Endodermal cell (in vitro differentiated cells): ENCODE data around the gene NAA11. TPM values are rescaled to one million over a fixed set of nuclear protein-coding genes. Genes with fewer than 3 reads are reported as not detected.

Source experiments
- DNase-seq: peaks from one replicate; pipeline ENCODE4 v3.0.0-alpha.2; 2017
- H3K27ac ChIP-seq: 2 replicates; pipeline ENCODE4 v1.5.1; 2013; ENCODE audit warnings: mild to moderate bottlenecking, low read depth, low read length, moderate library complexity
- H3K27me3 ChIP-seq: 2 replicates; pipeline ENCODE4 v1.6.1; 2013; ENCODE audit warnings: mild to moderate bottlenecking, low read length, moderate library complexity; ENCODE audit not compliant: insufficient read depth, control insufficient read depth, poor library complexity, severe bottlenecking
- H3K36me3 ChIP-seq: 2 replicates; pipeline ENCODE4 v1.7.0; 2013; ENCODE audit warnings: mild to moderate bottlenecking, low read length, moderate library complexity; ENCODE audit not compliant: control insufficient read depth, insufficient read depth
- H3K4me1 ChIP-seq: one replicate; pipeline ENCODE4 v1.7.0; 2013; ENCODE audit warnings: low read length; ENCODE audit not compliant: control insufficient read depth, insufficient read depth
- H3K4me3 ChIP-seq: 2 replicates; pipeline ENCODE4 v1.5.1; 2013; ENCODE audit warnings: mild to moderate bottlenecking, low read length, moderate library complexity
- H3K9ac ChIP-seq: 2 replicates; pipeline ENCODE4 v1.6.1; 2013; ENCODE audit warnings: mild to moderate bottlenecking, low read length, moderate library complexity; ENCODE audit not compliant: poor library complexity, severe bottlenecking; ENCODE audit errors: extremely low read depth
- H3K9me3 ChIP-seq: 2 replicates; pipeline ENCODE4 v1.6.1; 2013; ENCODE audit warnings: mild to moderate bottlenecking, low read length, moderate library complexity; ENCODE audit not compliant: control insufficient read depth
- H3K27ac Mint-ChIP-seq: 2 replicates; pipeline ENCODE4 v1.8.0; 2020; ENCODE audit warnings: mixed read lengths
- H3K27me3 Mint-ChIP-seq: 2 replicates; pipeline ENCODE4 v1.8.0; 2021; ENCODE audit warnings: mild to moderate bottlenecking, mixed read lengths; ENCODE audit not compliant: insufficient read depth
- H3K36me3 Mint-ChIP-seq: 2 replicates; pipeline ENCODE4 v1.8.0; 2020; ENCODE audit warnings: low read depth, mixed read lengths
- H3K4me1 Mint-ChIP-seq: 2 replicates; pipeline ENCODE4 v1.8.0; 2020; ENCODE audit warnings: mixed read lengths
- H3K4me3 Mint-ChIP-seq: 2 replicates; pipeline ENCODE4 v1.8.0; 2020; ENCODE audit warnings: mild to moderate bottlenecking, moderate library complexity, mixed read lengths
- H3K9me3 Mint-ChIP-seq: 2 replicates; pipeline ENCODE4 v1.8.0; 2020; ENCODE audit warnings: mild to moderate bottlenecking, mixed read lengths
- CTCF ChIP-seq: fragments of 200-600 bp; sonication (generic); conservative IDR thresholded peaks from 2 replicates; pipeline ENCODE4 v1.5.0; 2021; ENCODE audit warnings: antibody characterized with exemption, mild to moderate bottlenecking
- WGBS, 2 experiments: methylation state at CpG; one replicate each; pipeline versions ENCODE4 v1.1.5 to v1.1.7; 2013; ENCODE audit warnings: missing lambda C conversion rate in 2 of 2, mixed read lengths in 1 of 2; ENCODE audit not compliant: insufficient coverage in 1 of 2, insufficient read length in 1 of 2; 5-methylcytosine and 5-hydroxymethylcytosine counted together
- total RNA-seq, 2 donors: library from RNA; stranded (reverse); fragmentation: NEBNext Ultra II Directional in 1 of 2; extraction: Animal tissue kit (Norgen Biotek cat#: 25700) in 1 of 2; gene quantifications; 2 replicates in 1 of 2; 3 replicates in 1 of 2; pipeline ENCODE4 v1.2.1, GENCODE V29; 2021

Gene NAA11
- total RNA-seq, 2 donors from 2014 or later: not detected

GRCh38 chr4:79315891-79316290, 10.0 kb downstream of the NAA11 start:
- Histone ChIP-seq H3K27ac (no peak overlapping the region), H3K4me1 (peaks cover 3% of the 10 kb centered on the region), H3K4me3 (no peak overlapping the region), H3K9me3 (no peaks in the 10 kb centered on the region), H3K9ac (no peak overlapping the region), H3K36me3 (no peaks in the 10 kb centered on the region), H3K27me3 (no peaks in the 10 kb centered on the region)
- no peak for TF ChIP-seq CTCF
- WGBS, 2 experiments: 90 to 100% methylated on average over 1 to 2 of the region's 2 CpGs
- Mint-ChIP-seq H3K27me3 (no peaks in the 10 kb centered on the region), H3K27ac (no peak overlapping the region), H3K4me3 (no peak overlapping the region), H3K9me3 (no peaks in the 10 kb centered on the region), H3K4me1 (peaks cover 18% of the 10 kb centered on the region), H3K36me3 (no peaks in the 10 kb centered on the region)
- DNase-seq: no peak

- H3K36me3 Mint-ChIP-seq: no peaks in the 10 kb centered on the region
- no peak overlapping the region for H3K4me3 Mint-ChIP-seq
- no peaks in the 10 kb centered on the region for H3K27me3 ChIP-seq
- 100% methylated on average over 1 of the region's 1 CpG; no CpG with 5 or more reads in 1 of the 2 experiments for WGBS, 2 experiments
- no peaks in the 10 kb centered on the region for H3K27me3 Mint-ChIP-seq
- peaks cover 11% of the 10 kb centered on the region for H3K4me1 Mint-ChIP-seq
- no peak overlapping the region for H3K4me3 ChIP-seq
- no peaks in the 10 kb centered on the region for H3K9me3 Mint-ChIP-seq
- H3K9ac ChIP-seq: no peak overlapping the region
- peaks cover 3% of the 10 kb centered on the region for H3K4me1 ChIP-seq
- DNase-seq: no peak
- H3K27ac ChIP-seq: no peak overlapping the region
- no peaks in the 10 kb centered on the region for H3K36me3 ChIP-seq
- no peak for TF ChIP-seq CTCF
- H3K9me3 ChIP-seq: no peaks in the 10 kb centered on the region
- no peak overlapping the region for H3K27ac Mint-ChIP-seq
Observed at GRCh38 chr4:79311279-79311678, 14.6 kb downstream of the NAA11 start.

- Histone ChIP-seq H3K9ac (no peak overlapping the region), H3K36me3 (no peaks in the 10 kb centered on the region), H3K4me3 (no peak overlapping the region), H3K4me1 (no peaks in the 10 kb centered on the region), H3K27ac (no peak overlapping the region), H3K27me3 (no peaks in the 10 kb centered on the region), H3K9me3 (no peaks in the 10 kb centered on the region)
- Mint-ChIP-seq H3K36me3 (no peaks in the 10 kb centered on the region), H3K9me3 (no peaks in the 10 kb centered on the region), H3K4me3 (no peak overlapping the region), H3K27ac (no peak overlapping the region), H3K4me1 (no peaks in the 10 kb centered on the region), H3K27me3 (no peaks in the 10 kb centered on the region)
- DNase-seq: no peak
- 100% methylated on average over 1 of the region's 1 CpG; no CpG with 5 or more reads in 1 of the 2 experiments for WGBS, 2 experiments
- no peak for TF ChIP-seq CTCF
Observed at GRCh38 chr4:79308971-79309370, 16.9 kb downstream of the NAA11 start.
